ENCODE results near the gene STAC.

GRCh38 chr3:36489679-36490425 is 109.5 kb downstream of the STAC start:
- no peak for TF ChIP-seq CTCF (IDR thresholded peaks at IDR 0.05; ENCODE audit: low read length)
- no peak for TF ChIP-seq EZH2phosphoT487 (IDR thresholded peaks at IDR 0.05; ENCODE audit: low read length)
- no peak for TF ChIP-seq EZH2 (optimal IDR thresholded peaks at IDR 0.05; ENCODE audit: low read depth, low read length)
